EL (cell line): ENCODE data around the gene PCNX1.
"Not testable (repeated sequence)": the region's sequence is repeated elsewhere in the genome, so short reads cannot be mapped to it uniquely, and the experiment has no call there.

Experiments used
- DNase-seq: peaks from one replicate; pipeline ENCODE4 v3.0.0-alpha.2; 2016

PCNX1 gene

DNA sequence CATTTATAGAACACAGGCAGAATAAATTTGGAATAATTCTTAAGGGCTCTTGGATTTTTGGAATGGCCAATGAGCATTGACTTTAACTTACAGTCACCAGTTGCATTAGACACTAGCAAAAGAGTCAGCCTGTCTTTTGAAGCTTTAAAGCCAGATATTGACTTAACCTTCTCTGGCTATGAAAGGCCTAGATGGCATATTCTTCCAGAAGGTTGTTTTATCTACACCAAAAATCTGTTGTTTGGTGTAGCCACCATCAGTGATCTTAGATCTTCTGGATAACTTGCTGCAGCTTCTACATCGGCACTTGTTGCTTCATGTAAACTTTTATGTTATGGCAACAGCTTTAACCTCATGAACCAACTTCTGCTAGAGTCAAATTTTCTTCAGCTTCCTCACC is 10.4 kb downstream of the PCNX1 start:
- DNase-seq: no peak

DNA sequence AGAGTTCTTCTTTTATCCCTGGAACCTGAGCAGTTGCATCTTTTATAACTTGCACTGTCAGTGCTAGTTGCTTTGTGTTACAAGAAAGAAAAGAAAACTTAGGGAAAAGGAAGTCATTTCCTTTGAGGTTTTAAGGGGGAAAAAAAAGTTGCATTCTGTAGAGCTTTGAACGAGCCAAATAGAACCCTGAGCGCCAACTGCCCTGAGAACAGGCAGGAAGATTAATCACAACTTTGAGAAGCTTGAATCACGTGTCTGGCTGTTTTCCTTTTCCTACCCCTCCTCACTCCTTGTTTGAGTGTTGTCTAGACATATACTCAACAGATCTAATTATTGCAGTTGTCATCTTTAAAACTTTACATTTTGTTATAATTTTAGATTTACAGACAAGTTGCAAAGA is 12.5 kb downstream of the PCNX1 start:
- peak; percentile 65 for DNase-seq

DNA sequence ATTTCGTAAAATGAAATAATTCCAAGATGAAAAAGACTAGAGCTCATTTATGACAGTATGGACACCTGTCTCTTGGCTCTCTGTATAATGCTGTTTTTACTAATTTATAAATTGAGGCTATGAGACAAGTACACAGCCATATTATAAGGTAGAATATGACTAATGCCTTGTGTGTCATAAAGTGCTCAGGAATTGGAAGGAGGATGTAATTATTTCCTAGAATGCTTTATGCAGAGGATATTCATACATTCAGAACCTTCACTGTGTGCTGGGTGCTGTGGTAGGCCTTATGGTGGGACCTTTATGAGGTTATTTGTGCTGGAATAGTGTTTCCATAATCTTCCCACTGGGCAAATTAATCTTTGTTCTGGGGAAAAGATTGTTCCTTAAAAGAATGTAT is 13.3 kb downstream of the PCNX1 start:
- DNase-seq: no peak

DNA sequence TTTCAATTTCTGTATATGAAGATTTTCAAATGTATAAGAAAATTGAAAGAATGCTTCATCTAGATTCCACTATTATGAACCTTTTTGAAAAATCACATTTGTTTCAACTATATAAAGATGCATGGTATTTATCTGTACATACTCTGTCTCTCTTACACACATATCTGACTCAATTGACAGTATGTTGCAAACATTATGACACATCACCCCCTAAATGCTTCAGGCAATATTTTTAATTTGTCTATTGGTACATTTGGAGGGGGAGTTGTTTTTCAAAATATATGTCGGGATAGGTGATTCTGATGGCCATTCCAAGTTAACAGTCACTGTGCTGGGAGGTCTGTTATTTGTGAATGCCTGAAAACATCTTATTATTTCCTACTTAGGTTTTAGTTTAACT is 14.4 kb downstream of the PCNX1 start:
- peak; percentile 39 for DNase-seq

DNA sequence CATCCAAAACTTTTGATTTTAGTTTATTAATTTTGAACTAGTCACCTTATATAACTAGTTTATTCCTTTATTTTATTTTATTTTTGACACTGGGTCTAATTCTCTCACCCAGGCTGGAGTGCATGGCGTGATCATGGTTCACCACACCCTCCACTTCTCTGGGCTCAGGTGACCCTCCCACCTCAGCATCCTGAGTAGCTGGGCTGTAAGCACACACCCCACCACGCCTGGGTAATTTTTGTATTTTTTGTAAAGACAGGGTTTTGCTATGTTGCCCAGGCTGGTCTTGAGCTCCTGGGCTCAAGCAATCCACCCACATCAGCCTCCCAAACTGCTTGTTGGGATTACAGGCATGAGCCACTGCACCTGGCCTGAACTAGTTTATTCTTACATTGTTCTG is 17.3 kb downstream of the PCNX1 start:
- DNase-seq: no peak

DNA sequence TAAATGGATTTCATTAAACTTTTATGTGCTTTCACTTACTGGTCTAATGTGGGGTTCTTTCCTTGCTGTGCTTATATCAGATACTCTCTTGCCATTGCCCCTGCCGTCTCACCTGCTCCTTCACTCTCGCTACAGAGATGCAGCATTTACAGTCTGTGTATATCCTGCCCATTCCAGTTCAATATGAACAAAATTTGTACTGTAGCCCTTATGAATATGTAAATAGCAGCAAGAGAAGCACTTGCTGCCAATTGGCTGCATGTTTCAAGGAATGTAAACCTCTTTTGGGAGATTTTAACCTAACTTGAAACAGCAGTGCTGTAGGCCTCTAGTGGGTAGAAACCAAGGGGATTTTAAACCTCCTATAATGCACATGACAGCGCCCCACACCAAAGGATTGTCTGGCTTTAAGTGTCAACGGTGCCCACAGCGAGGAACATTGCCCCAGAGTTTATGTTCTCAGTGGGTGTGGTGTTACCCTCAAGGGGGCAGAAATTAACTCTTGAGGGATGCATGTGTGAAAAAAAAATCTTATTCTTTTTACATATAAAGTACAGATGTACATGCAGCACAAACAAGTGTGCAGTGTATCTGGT is 19.1 kb downstream of the PCNX1 start:
- DNase-seq: no peak

DNA sequence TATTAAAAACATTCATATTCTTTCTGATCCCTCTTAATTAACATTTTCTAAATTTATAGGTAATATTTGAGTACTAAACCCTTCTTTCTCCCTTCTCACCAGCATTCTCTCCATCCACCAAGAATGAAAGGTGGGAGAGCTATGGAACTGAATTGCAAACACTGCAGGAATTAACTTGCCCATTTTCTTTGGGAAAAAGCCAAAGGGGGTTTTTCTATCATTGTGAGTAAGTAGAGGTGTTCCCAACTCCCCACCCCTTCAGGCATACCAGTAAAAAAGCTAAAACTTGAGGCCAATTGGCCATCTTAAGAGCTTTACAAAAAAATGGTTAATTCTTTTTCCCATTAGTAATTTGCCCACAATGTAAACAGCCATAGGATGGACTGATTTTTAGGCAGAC is 23.7 kb downstream of the PCNX1 start:
- no peak for DNase-seq

DNA sequence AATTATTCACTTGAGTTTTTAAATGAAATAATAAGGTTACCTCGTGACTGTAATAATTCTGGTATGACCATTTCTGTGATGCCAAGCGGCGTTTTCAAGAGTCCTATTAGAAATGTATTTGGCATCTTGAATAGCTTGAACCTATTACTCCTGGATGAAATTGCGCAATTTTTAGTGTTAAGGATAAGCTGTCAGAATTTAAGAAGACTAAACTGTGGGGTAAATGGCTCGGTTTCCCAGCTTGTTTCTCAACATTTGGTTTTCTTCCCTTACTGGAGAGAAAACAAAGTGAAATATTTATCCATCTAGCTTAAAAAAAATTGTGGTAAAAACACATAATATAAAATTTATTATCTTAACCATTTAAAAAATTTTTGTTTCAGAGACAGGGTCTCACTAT is 26.8 kb downstream of the PCNX1 start:
- no peak for DNase-seq

DNA sequence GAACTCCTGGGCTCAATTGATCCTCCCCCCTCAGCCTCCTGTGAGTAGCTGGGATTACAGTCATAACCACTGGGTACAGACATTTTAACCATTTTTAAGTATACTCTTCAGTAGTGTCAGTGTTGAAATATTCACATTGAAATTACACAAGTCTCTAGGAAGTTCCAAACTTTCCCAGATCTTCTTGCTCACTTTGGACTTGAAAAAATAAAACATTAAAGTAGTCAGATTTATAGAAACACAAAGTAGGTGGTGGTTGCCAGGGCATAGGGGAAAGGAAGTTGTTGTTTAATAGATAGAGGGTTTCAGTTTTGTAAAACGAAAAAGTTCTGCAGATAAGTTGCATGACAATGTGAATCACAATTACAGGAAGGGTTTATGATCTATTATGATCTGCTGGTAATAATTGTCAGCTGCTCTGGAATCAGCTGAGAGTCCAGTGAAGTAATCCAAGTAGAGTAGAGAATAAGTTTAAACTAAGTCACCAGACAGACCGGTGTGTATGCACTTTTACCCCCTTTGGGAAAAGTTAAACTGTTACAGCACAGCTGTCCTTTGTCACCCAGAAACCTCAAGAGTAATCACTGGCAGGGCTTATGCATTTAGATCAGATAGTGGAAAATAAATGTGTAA is 27.4 kb downstream of the PCNX1 start:
- DNase-seq: peak; percentile 23

DNA sequence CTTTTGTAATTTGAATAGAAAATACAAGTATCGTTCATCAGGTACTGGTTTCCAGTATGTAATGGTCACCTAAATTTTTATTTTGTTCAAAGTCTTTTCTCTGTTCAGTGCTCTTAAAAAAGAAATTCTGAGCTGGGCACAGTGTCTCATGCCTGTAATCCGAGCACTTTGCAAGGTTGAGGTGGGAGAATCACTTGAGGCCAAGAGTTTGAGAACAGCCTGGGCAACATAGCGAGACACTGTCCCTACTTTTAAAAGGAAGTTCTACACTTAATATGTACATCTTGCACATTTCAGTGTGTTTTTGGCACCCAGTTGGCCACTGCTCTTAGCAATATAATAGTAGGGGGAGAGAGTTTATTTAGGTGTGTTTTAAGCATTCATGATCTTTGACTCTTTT is 27.9 kb downstream of the PCNX1 start:
- no peak for DNase-seq

DNA sequence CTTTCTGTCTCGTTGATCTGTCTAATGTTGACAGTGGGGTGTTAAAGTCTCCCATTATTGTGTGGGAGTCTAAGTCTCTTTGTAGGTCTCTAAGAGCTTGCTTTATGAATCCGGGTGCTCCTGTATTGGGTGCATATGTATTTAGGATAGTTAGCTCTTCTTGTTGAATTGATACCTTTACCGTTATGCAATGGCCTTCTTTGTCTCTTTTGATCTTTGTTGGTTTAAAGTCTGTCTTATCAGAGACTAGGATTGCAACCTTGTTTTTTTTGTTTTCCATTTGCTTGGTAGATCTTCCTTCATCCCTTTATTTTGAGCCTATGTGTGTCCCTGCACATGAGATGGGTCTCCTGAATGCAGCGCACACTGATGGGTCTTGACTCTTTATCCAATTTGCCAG is 32.4 kb downstream of the PCNX1 start:
- not testable (repeated sequence) for DNase-seq

DNA sequence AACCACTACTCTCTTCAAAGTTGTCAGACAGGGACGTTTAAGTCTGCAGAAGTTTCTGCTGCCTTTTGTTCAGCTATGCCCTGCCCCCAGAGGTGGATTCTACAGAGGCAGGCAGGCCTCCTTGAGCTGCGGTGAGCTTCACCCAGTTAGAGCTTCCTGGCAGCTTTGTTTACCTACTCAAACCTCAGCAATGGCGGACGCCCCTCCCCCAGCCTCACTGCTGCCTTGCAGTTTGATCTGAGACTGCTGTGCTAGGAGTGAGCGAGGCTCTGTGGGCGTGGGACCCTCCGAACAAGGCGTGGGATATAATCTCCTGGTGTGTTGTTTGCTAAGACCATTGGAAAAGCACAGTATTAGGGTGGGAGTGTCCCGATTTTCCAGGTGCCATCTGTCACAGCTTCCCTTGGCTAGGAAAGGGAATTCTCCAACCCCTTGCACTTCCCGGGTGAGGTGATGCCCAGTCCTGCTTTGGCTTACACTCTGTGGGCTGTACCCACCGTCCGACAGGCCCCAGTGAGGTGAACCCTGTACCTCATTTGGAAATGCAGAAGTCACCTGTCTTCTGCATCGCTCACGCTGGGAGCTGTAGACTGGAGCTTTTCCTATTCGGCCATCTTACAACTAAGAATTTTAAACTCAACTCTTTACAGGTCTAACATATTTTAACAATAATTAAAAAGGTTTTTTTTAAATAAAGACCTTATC is 34.5 kb downstream of the PCNX1 start:
- DNase-seq: not testable (repeated sequence)

DNA sequence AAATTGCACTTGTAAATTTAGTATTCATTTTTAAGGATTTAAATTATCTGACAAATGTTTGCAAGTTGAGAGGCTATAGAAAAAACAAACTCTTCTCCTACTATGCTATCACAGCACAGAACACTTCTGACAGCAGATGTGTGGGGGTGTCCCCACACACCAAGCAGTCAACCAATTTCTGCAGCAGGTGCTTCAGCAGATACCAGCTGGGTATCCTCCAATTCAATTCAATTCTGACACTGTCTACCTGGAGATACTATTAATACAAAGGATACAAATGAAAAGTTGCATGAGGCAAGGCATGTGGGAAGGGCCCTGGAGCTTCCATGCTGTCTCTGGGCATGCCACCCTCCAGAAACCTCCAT is 35.1 kb downstream of the PCNX1 start:
- DNase-seq: no peak

DNA sequence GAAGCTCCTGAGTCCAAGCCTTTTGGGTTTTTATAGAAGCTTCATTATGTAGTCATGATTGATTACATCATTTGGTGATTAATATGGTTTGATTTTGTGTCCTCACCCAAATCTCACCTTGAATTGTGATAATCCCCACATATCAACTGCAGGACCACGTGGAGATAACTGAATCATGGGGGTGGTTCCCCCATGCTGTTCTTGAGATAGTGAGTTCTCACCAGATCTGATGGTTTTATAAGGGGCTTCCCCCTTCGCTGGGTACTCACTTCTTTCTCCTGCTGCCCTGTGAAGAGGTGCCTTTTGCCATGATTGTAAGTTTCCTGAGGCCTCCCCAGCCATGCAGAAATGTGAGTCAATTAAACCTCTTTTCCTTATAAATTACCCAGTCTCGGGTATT is 35.5 kb downstream of the PCNX1 start:
- DNase-seq: not testable (repeated sequence)

DNA sequence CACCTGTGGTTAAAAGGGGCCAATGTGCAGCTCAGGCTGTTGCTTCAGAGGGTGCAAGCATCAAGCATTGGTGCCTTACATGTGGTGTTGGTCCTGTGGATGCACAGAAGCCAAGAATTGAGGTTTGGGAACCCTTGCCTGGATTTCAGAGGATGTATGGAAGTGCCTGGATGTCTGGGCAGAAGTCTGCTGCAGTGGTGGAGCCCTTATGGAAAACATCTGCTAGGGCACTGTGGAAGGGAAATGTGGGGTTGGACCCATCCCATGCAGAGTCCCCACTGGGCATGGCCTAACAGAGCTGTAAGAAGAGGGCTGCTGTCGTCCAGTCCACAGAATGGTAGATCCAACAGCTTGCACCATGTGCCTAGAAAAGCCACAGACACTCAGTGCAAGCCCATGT is 36.6 kb downstream of the PCNX1 start:
- DNase-seq: no peak

DNA sequence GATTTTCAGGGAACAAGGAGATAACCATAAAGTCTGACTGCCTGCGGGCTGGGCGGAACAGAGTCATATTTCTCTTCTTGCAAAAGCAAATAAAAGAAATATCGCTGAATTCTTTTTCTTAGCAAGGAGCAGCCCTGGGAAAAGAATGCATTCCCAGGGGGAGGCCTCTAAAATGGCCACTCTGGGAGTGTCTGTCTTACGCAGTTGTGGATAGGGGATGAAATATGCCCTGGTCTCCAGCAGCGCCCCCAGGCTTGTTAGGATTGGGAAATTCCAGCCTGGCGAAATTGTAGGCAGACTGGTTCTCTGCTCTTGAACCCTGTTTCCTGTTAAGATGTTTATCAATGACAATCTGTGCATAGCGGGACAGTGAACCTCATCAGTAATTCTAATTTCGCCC is 40.5 kb downstream of the PCNX1 start:
- DNase-seq: no peak

DNA sequence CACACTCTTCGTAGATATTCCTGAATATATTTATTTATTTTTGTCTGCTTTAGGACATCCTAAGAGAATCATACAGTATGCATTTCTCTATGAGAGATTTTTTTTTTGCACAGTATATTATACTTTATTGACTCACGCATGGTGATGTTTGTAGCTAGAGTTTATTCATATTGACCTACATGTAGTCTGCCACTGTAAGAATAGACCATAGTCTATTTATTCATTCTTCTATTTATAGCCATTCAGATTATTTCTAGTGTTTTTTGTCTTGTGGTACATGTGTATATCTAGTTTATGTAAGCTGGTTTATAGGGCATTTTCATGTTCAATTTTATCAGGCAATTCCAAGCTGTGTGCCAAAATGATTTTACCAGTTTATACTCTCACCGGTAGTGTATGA is 45.2 kb downstream of the PCNX1 start:
- no peak for DNase-seq

DNA sequence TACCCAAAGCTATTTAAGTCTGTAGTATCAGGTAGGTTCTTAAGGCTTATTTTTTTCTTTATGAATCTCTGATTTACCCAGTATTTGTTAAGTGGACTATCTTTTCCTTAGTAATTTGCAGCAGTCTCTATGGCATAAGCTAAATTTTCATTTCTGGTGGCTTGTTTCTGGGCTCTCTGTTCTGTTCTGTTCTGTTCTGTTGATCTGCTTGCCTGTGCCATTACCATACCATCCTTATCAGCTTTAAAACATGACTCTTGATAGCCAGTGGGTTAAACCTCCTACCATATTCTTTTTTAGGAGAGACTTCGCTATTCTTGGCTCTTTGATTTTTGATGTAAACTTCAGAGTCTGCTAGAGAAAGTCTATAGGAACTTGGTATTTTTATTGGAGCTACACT is 46.8 kb downstream of the PCNX1 start:
- DNase-seq: no peak

DNA sequence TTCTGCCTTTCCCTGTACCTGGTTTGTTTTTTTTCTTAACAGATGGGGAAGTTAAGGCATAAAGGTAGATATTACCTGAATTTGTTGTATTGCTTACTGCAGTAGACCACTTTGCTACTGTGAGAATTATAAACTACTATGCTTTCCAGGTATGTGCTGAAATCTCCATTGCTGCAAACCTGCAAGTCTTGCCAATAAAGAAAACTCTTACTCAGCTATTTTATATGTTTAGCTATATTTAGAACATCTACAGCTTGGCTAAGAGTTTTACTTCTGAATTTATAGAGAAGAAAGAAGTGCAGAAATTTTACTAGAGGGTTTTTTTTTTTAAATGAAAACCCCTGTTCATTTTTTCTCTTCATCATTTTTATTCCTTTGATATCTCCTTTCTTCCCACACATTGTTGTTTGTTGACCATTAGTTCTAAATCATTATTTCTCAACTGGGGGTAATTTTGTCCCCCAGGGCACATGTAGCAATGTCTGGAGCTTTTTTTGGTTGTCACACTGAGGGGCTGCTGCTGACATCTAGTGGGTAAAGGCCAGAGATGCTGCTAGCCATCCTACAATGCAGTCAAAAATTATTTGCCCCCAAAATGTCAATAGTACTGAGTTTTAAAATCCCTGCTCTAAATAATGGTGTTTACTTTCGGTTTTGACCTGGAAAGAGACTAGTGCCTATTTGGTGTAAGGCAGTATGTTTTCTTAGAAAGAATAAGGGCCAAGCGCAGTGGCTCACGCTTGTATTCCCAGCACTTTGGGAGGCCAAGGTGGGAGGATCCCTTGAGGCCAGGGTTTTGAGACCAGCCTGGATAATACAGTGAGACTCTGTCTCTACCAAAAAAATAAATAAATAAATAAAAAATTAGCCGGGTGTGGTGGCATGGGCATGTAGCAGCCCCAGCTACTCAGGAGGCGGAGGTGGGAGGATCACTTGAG is 48.6 kb downstream of the PCNX1 start:
- peak; percentile 38 for DNase-seq

DNA sequence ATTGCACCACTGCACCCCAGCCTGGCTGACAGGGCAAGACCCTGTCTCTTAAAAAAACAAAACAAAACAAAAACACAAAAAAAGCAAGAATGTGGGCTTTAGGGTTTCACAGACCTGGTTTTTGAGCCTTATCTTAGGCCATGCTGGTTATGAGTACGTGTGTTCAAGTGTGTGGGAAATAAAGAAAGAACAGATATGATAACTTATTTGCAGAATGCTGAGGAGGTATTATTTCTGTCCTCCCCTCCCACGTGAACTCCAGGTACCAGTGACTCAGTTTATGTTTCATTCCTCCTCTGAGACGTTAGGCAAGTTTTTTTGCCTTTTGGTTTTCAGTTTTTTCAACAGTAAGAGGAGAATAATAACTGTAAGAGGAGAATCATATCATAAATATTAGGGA is 49.3 kb downstream of the PCNX1 start:
- no peak for DNase-seq

DNA sequence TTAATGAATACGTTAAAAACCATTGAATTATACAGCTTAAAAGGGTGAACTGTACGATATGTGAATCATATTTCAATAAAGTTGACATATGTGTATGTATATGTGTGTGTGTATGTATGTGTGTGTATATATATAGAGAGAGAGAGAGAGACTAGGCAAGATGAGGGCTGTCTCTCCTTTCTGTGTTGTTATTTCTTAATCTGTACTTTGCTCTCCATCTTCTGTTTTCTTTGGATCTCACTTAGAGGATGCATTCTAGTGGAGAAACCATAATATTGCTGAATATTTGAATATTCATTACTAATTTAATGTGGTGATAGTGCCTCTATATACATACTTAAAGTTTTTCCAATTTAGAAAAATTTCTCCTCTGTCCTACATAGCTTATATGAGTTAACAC is 50.5 kb downstream of the PCNX1 start:
- DNase-seq: no peak

DNA sequence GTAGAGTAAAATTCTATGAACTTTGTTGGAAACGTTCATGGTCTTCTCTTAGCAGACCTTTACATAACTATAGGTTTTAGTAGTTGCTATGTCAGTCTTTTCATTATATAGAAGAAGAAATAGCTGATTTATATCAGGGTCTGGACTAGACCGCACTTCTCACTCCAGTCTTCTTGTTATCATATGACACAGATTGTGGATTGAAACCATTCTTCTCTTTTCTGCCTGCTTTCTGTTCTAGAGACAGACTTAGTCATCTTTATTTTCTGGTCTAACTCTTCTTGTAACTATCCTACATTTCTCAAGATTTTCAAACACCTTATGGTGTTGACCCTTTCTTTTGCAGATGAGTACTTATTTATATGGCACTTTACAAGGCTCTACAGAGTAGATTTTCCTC is 55.7 kb downstream of the PCNX1 start:
- no peak for DNase-seq

DNA sequence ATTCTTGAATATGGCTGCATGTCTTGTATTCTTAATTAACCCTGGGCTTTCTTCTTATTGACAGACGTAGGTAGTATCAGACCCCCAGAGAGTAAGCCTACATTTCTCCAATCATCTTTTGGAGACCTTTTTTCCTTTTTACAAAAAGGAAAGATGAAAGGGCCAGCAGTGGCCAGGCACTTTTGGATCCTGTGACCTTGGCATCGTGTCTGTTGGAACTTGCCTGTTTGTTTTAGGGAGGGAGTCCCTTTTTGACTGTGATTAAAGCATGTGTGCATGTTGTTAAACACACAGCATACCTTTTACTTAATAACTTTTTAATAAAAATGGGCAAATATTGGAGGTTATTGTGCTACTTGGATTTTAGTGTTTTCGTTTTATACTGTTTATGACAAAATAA is 57.2 kb downstream of the PCNX1 start:
- no peak for DNase-seq

DNA sequence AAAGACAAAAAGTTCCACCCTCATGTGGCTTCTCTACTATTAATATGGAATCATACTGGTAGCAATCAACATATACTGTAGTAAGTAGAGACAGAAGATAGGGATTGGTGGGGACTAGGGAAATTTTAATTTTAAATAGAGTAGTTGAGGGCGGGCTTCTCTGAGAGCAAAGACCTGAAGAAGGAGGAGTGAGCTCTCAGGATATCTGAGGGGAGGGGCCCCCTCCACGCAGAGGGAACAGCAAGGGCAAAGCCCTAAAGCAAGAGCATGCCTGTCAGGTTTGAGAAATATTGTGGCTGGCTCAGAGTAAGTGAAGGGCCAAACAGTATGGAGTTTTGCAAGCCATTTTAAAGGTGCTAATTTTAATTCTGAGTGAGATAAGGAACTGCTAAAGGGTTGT is 64.3 kb downstream of the PCNX1 start:
- DNase-seq: no peak
